NCI-H146 treated with DMSO at 0.1 percent for 48 hours (cell line): ENCODE measurements around the gene HTR4.

ENCODE experiments used
- DNase-seq: peaks from one replicate; lab custom pipeline; 2025; ENCODE audit not compliant: unreplicated experiment; lab: John Stamatoyannopoulos, UW

Gene HTR4

GRCh38 chr5:148438933-148439332 is 215.4 kb downstream of the HTR4 start:
- DNase-seq: no peak

DNA sequence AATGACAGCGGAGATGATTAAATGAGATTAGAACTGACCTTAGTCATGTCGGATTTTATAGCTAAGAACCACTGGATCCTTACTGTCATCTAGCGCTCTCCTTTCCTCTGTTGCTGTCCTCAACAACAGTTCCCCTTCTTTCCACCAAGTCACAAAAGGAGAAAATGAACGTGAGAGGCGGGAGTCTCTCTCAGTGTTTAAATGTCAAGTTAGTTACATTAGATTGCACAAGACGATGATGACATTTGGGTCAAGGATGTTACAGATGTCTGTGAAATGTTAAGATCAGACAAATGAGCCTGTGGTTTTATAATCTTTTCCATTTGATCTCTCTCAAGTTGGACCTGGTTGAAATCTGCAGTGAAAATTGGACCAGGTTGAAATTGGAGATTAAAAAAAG is 217.1 kb downstream of the HTR4 start:
- DNase-seq: no peak

GRCh38 chr5:148436029-148436428 is 218.3 kb downstream of the HTR4 start:
- no peak for DNase-seq

DNA sequence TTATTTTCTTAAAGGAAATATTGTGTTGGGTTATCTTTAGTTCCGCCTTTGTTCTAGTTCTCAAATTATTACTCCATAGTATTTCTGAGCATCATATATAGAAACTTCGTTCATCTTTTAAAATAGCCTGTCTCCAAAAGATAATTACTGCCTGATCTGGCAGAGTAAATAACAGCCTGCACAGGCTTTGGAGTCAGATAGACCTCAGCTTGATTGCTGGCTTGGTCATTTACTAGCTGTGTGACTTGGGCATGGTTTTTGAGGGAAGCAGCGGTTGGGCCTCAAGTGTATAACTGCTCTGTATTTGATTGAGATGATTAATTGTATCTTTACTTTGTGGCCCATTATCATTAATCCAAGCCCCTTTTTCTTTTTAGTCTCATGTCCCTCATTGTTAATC is 220.5 kb downstream of the HTR4 start:
- no peak for DNase-seq
